Measurements from ENCODE around the gene GLB1L3. TPM values are rescaled to one million over a fixed set of nuclear protein-coding genes. Genes with fewer than 3 reads are reported as not detected.

Gene GLB1L3
- total RNA-seq, 1 donor from 2014 or later, result not detected

DNA sequence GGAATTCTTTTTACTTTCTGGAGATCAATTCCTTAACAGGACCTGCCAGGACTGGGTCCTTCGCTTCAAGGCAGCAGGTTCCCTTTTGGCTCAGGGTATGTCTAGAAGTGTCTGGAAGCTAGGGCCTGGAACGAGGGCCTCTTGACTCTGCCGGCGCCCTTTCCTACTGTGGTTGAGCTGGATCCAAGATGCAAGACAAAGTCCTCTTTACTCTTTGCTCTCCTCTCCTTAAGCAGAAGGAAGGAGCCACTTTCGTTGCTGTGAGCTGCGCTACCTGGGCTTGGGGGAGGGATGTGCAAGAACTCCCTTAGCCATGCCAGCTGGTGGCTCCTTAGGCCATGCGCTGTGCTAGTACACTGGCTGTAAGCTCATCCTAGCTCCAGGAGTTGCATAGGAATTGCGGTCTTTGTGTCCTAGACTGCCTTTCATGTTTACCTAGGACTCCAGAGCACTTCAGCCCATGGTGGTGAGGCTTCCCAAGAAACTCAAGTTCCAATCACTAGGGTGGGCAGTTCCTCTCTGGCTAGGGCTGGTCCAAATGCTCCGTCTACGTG lies 73.7 kb downstream of the GLB1L3 start:
- peaks cover 13% of the 10 kb centered on the region for H3K9me3 ChIP-seq (replicated peaks)
- intact Hi-C loops (cut with micrococcal nuclease), result no loop called here

DNA sequence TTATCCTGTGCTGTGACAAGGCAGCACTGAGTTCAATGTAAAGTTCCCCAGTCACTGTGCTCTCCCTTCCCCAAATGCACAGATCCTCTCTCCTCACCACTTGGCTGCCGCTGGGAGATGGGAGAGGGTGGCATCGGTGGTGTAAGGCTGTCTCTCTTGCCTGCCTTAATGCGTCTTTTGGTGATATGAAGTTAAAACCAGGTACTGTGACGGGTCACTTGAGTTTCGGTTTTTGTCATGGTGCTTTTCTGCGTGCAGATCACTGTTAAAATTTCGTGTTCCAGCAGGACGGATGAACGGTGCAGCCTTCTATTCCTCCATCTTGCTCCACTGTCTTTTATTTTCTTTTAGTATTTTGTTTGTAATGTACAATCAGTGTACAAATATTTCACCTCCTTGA lies 74.2 kb downstream of the GLB1L3 start:
- H3K4me1 ChIP-seq, result no peaks in the 10 kb centered on the region
- peaks cover 13% of the 10 kb centered on the region for H3K9me3 ChIP-seq (replicated peaks)
- intact Hi-C loops (cut with micrococcal nuclease), result no loop called here
- no peak for DNase-seq
- H3K36me3 ChIP-seq, result no peaks in the 10 kb centered on the region
- H3K4me3 ChIP-seq, result no peak overlapping the region
- H3K27ac ChIP-seq (replicated peaks), result no peak overlapping the region
- H3K27me3 ChIP-seq (ENCODE audit: low read depth), result peaks cover 47% of the 10 kb centered on the region
- TF ChIP-seq, protein P1, sequence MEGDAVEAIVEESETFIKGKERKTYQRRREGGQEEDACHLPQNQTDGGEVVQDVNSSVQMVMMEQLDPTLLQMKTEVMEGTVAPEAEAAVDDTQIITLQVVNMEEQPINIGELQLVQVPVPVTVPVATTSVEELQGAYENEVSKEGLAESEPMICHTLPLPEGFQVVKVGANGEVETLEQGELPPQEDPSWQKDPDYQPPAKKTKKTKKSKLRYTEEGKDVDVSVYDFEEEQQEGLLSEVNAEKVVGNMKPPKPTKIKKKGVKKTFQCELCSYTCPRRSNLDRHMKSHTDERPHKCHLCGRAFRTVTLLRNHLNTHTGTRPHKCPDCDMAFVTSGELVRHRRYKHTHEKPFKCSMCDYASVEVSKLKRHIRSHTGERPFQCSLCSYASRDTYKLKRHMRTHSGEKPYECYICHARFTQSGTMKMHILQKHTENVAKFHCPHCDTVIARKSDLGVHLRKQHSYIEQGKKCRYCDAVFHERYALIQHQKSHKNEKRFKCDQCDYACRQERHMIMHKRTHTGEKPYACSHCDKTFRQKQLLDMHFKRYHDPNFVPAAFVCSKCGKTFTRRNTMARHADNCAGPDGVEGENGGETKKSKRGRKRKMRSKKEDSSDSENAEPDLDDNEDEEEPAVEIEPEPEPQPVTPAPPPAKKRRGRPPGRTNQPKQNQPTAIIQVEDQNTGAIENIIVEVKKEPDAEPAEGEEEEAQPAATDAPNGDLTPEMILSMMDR (IDR thresholded peaks at IDR 0.05; ENCODE audit: borderline replicate concordance), result no peak

More for the DNA sequence above, 73.7 kb downstream of the GLB1L3 start:
- Histone ChIP-seq H3K27me3 (ENCODE audit: low read depth) (peaks cover 52% of the 10 kb centered on the region), H3K4me3 (no peak overlapping the region), H3K4me1 (no peaks in the 10 kb centered on the region), H3K36me3 (no peaks in the 10 kb centered on the region), H3K27ac (replicated peaks) (no peak overlapping the region)
- no peak for DNase-seq
- TF ChIP-seq, protein P1 (IDR thresholded peaks at IDR 0.05; ENCODE audit: borderline replicate concordance), result no peak

DNA sequence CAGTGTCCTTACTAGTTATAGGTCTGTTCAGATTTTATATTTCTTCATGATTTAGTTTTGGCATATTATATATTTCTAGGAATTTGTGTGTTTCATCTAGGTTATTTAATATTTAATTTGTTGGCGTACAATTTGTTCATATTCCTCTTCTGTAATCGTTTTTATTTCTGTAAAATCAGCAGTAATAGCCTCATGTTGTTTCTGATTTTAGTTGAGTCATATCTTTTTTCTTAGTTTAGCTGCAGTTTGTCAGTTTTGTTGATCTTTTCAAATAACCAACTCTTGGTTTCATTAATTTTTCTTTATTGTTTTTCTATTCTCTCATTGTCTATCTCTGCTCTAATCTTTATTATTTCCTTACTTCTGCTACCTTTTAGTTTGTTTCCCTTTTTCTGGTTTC lies 75.9 kb downstream of the GLB1L3 start:
- intact Hi-C loops (cut with micrococcal nuclease), result no loop called here
- H3K9me3 ChIP-seq (replicated peaks), result peaks cover 13% of the 10 kb centered on the region
- no peak overlapping the region for H3K4me3 ChIP-seq
- H3K4me1 ChIP-seq, result no peaks in the 10 kb centered on the region
- H3K27me3 ChIP-seq (ENCODE audit: low read depth), result peaks cover 48% of the 10 kb centered on the region
- H3K27ac ChIP-seq (replicated peaks), result no peak overlapping the region
- no peaks in the 10 kb centered on the region for H3K36me3 ChIP-seq
- TF ChIP-seq, protein P1 (IDR thresholded peaks at IDR 0.05; ENCODE audit: borderline replicate concordance), result no peak
- no peak for DNase-seq

DNA sequence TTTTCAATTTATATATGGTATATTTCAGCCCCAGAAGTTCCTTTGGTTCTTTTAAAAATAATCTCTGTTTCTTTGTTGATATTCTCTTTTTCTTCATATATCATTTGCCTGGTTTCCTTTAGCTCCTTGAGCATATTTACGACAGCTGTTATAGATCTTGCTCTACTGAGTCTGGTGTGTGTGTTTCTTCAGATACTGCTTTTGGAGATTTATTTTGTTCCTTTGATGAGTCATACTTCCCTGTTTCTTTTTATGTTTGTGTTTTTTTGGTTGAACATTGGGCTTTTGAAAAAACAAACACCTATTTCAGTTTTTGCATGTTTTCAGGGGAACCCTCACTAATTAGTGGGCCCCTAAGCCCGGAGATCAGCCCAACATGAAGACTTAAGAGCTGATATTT lies 79.0 kb downstream of the GLB1L3 start:
- intact Hi-C loops (cut with micrococcal nuclease), result no loop called here
- TF ChIP-seq, protein P1 (IDR thresholded peaks at IDR 0.05; ENCODE audit: borderline replicate concordance), result no peak
- no peak overlapping the region for H3K27ac ChIP-seq (replicated peaks)
- H3K4me3 ChIP-seq, result no peak overlapping the region
- H3K36me3 ChIP-seq, result no peaks in the 10 kb centered on the region
- peaks cover 13% of the 10 kb centered on the region for H3K9me3 ChIP-seq (replicated peaks)
- peaks cover 65% of the 10 kb centered on the region for H3K27me3 ChIP-seq (ENCODE audit: low read depth)
- H3K4me1 ChIP-seq, result no peaks in the 10 kb centered on the region
- no peak for DNase-seq

DNA sequence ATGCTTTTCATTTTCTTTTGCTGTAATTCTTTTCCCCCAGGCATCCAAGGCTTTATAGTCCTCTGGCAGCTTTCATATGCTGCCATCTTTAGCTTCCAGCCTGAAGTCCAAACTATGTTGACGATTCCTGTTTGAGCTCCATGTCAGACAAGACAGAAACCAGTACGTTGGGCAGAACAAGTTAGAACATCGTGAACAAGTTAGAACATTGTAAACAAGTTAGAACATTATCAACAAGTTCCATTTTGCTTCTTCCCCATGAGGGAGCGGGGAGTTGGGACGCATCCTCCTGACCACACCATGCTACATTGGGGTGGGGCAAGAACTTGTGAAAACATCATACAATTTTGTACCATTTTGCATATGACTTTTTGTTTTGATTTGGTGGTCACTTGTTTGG lies 79.5 kb downstream of the GLB1L3 start:
- intact Hi-C loops (cut with micrococcal nuclease), result no loop called here
- H3K36me3 ChIP-seq, result no peaks in the 10 kb centered on the region
- no peak for DNase-seq
- TF ChIP-seq, protein P1 (IDR thresholded peaks at IDR 0.05; ENCODE audit: borderline replicate concordance), result no peak
- H3K4me3 ChIP-seq, result no peak overlapping the region
- H3K27ac ChIP-seq (replicated peaks), result no peak overlapping the region
- H3K9me3 ChIP-seq (replicated peaks), result peaks cover 13% of the 10 kb centered on the region
- H3K4me1 ChIP-seq, result no peaks in the 10 kb centered on the region
- peaks cover 68% of the 10 kb centered on the region for H3K27me3 ChIP-seq (ENCODE audit: low read depth)

Measured in left ventricle myocardium inferior (tissue), 1 donor.